Measurements from ENCODE around the gene CPN1. TPM values are rescaled to one million over a fixed set of nuclear protein-coding genes. Genes with fewer than 3 reads are reported as not detected.

The CPN1 gene
- total and polyA plus RNA-seq, 9 of the 15 experiments (the other 6 are each of a cell fraction or from before 2014, with no cell fraction given) = 0.15 to 0.17 TPM; not detected in 7

- TF ChIP-seq, protein P1, sequence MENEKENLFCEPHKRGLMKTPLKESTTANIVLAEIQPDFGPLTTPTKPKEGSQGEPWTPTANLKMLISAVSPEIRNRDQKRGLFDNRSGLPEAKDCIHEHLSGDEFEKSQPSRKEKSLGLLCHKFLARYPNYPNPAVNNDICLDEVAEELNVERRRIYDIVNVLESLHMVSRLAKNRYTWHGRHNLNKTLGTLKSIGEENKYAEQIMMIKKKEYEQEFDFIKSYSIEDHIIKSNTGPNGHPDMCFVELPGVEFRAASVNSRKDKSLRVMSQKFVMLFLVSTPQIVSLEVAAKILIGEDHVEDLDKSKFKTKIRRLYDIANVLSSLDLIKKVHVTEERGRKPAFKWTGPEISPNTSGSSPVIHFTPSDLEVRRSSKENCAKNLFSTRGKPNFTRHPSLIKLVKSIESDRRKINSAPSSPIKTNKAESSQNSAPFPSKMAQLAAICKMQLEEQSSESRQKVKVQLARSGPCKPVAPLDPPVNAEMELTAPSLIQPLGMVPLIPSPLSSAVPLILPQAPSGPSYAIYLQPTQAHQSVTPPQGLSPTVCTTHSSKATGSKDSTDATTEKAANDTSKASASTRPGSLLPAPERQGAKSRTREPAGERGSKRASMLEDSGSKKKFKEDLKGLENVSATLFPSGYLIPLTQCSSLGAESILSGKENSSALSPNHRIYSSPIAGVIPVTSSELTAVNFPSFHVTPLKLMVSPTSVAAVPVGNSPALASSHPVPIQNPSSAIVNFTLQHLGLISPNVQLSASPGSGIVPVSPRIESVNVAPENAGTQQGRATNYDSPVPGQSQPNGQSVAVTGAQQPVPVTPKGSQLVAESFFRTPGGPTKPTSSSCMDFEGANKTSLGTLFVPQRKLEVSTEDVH (IDR thresholded peaks at IDR 0.05; ENCODE audit: low read depth, partially characterized antibody) = no peak
- no peak for TF ChIP-seq KDM5B (IDR thresholded peaks at IDR 0.05; ENCODE audit: insufficient replicate concordance, low read depth, low read length)
- no peak for TF ChIP-seq NR2C1 (IDR thresholded peaks at IDR 0.05)
- TF ChIP-seq NR2C1 (tag; IDR thresholded peaks at IDR 0.05) = no peak
- TF ChIP-seq, protein P2, sequence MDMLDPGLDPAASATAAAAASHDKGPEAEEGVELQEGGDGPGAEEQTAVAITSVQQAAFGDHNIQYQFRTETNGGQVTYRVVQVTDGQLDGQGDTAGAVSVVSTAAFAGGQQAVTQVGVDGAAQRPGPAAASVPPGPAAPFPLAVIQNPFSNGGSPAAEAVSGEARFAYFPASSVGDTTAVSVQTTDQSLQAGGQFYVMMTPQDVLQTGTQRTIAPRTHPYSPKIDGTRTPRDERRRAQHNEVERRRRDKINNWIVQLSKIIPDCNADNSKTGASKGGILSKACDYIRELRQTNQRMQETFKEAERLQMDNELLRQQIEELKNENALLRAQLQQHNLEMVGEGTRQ (CRISPR knock-in tag; IDR thresholded peaks at IDR 0.05) = peak; percentile 85
- TF ChIP-seq KAT7 (CRISPR knock-in tag; IDR thresholded peaks at IDR 0.05; ENCODE audit: borderline replicate concordance) = no peak
- TF ChIP-seq NFE2L1 (tag; IDR thresholded peaks at IDR 0.05; ENCODE audit: borderline replicate concordance, low read depth) = no peak
- TF ChIP-seq ZC3H4 (CRISPR knock-in tag; IDR thresholded peaks at IDR 0.05; ENCODE audit: borderline replicate concordance) = no peak
- no peak for TF ChIP-seq ZNF318 (IDR thresholded peaks at IDR 0.05; ENCODE audit: borderline replicate concordance in 1 of 2, low read depth in 1 of 2)
- TF ChIP-seq CREBBP (IDR thresholded peaks at IDR 0.05; ENCODE audit: low read depth, low read length) = no peak
- TF ChIP-seq, protein P3, sequence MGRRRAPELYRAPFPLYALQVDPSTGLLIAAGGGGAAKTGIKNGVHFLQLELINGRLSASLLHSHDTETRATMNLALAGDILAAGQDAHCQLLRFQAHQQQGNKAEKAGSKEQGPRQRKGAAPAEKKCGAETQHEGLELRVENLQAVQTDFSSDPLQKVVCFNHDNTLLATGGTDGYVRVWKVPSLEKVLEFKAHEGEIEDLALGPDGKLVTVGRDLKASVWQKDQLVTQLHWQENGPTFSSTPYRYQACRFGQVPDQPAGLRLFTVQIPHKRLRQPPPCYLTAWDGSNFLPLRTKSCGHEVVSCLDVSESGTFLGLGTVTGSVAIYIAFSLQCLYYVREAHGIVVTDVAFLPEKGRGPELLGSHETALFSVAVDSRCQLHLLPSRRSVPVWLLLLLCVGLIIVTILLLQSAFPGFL (CRISPR knock-in tag; IDR thresholded peaks at IDR 0.05) = no peak
- TF ChIP-seq PURB (CRISPR knock-in tag; IDR thresholded peaks at IDR 0.05; ENCODE audit: low read depth) = no peak
- no peak for TF ChIP-seq SMARCA5 (IDR thresholded peaks at IDR 0.05)
These were observed 87.7 kb downstream of the CPN1 start (continued) for GRCh38 chr10:99993701-99994689.

Data from K562 (cell line).